ENCODE data around the gene RAB11B.
"Not testable (repeated sequence)": the region's sequence is repeated elsewhere in the genome, so short reads cannot be mapped to it uniquely, and the experiment has no call there.

Gene RAB11B

GRCh38 chr19:8389891-8390616 is at the start of gene RAB11B:
Gene RAB11B, plus strand, starts transcription at chr19:8390360. Its CDS starts 57 bp downstream, at chr19:8390417.
- DNase-seq: peak; percentile 99 to 100

- not testable (repeated sequence) for DNase-seq
Observed at GRCh38 chr19:8341504-8341903, 48.7 kb upstream of the RAB11B start.

GRCh38 chr19:8342316-8342683 is 47.9 kb upstream of the RAB11B start:
- no peak for DNase-seq

GRCh38 chr19:8342684-8343482 is 47.3 kb upstream of the RAB11B start, which contains the start of gene KANK3:
Gene KANK3, minus strand, starts transcription at chr19:8343262. Its CDS starts 5,434 bp downstream, at chr19:8337828.
- DNase-seq: peak; percentile 95 to 97

- DNase-seq: no peak
Observed at GRCh38 chr19:8343483-8343844, 46.7 kb upstream of the RAB11B start.

GRCh38 chr19:8349629-8350372 is 40.4 kb upstream of the RAB11B start:
- not testable (repeated sequence) for DNase-seq

GRCh38 chr19:8352134-8352827 is 37.9 kb upstream of the RAB11B start:
- peak in 1 of 2 donors; percentile 66 for DNase-seq

GRCh38 chr19:8352845-8353244 is 37.3 kb upstream of the RAB11B start:
- not testable (repeated sequence) for DNase-seq

- peak; percentile 90 to 97 for DNase-seq
Observed at GRCh38 chr19:8355631-8356402, 34.3 kb upstream of the RAB11B start.

GRCh38 chr19:8357007-8357521 is 33.1 kb upstream of the RAB11B start:
- DNase-seq: no peak

GRCh38 chr19:8358948-8359347 is 31.2 kb upstream of the RAB11B start:
- DNase-seq: no peak

- DNase-seq: no peak
Observed at GRCh38 chr19:8360196-8360595, 30.0 kb upstream of the RAB11B start.

- peak; percentile 79 to 83 for DNase-seq
Observed at GRCh38 chr19:8361921-8362793, 28.0 kb upstream of the RAB11B start.

- DNase-seq: peak; percentile 59 to 60
Observed at GRCh38 chr19:8363803-8364771, 26.1 kb upstream of the RAB11B start, which contains the start of gene ANGPTL4. Gene ANGPTL4, plus strand, starts transcription at chr19:8364155. Its CDS starts 167 bp downstream, at chr19:8364322.

GRCh38 chr19:8366121-8366581 is 24.0 kb upstream of the RAB11B start:
- DNase-seq: no peak

- DNase-seq: no peak
Observed at GRCh38 chr19:8366961-8367326, 23.2 kb upstream of the RAB11B start.

GRCh38 chr19:8367327-8368001 is 22.7 kb upstream of the RAB11B start:
- no peak for DNase-seq

- DNase-seq: peak; percentile 54 to 81
Observed at GRCh38 chr19:8370176-8371010, 19.8 kb upstream of the RAB11B start.

Measured in inflammatory macrophage treated with lipopolysaccharide for 1 hour (primary cell).